Measurements from ENCODE around the gene EML3. TPM values are rescaled to one million over a fixed set of nuclear protein-coding genes. Genes with fewer than 3 reads are reported as not detected.

Gene EML3
- total RNA-seq, 4 donors from 2014 or later, result 39.5 to 61.0 (median 42.9) TPM

- DNase-seq (ENCODE audit: low spot score in 2 of 2), result peak; percentile 96 to 99
- TF ChIP-seq CTCF (IDR thresholded peaks at IDR 0.05), result no peak
- no peak for TF ChIP-seq POLR2A (IDR thresholded peaks at IDR 0.05)
- no peak overlapping the region for H3K4me3 ChIP-seq (ENCODE audit: low read depth, poor library complexity, severe bottlenecking)
- intact Hi-C loops (cut with DNase I; ENCODE audit: low total_unique reads), result loop anchor here (10.0 kb wide), 1 partner anchor 96 kb away; no protein-coding TSS in a partner anchor
- 20 to 21% methylated on average over 7 of the region's 7 CpGs for WGBS, 2 donors
Observed at GRCh38 chr11:62599069-62599696, 13.4 kb downstream of the EML3 start.

- H3K4me3 ChIP-seq (ENCODE audit: low read depth, poor library complexity, severe bottlenecking), result no peak overlapping the region
- WGBS, 2 donors, result 81 to 90% methylated on average over 8 of the region's 8 CpGs
- intact Hi-C loops (cut with DNase I; ENCODE audit: low total_unique reads), result loop anchor here (10.0 kb wide), 1 partner anchor 100 kb away; no protein-coding TSS in a partner anchor
- DNase-seq (ENCODE audit: low spot score in 2 of 2), result no peak
- TF ChIP-seq CTCF (IDR thresholded peaks at IDR 0.05), result no peak
Observed at GRCh38 chr11:62595124-62595523, 17.5 kb downstream of the EML3 start.

- intact Hi-C loops (cut with DNase I; ENCODE audit: low total_unique reads), result loop anchor here (10.0 kb wide), 1 partner anchor 101 kb away; no protein-coding TSS in a partner anchor
- DNase-seq (ENCODE audit: low spot score in 2 of 2), result peak; percentile 73 to 94
Observed at GRCh38 chr11:62593434-62594044, 19.0 kb downstream of the EML3 start.

GRCh38 chr11:62592989-62593421, 19.6 kb downstream of the EML3 start:
- WGBS, 2 donors, result 66 to 81% methylated on average over 8 of the region's 8 CpGs
- intact Hi-C loops (cut with DNase I; ENCODE audit: low total_unique reads), result loop anchor here (10.0 kb wide), 1 partner anchor 102 kb away; no protein-coding TSS in a partner anchor
- no peak for TF ChIP-seq POLR2A (IDR thresholded peaks at IDR 0.05)
- no peak for TF ChIP-seq CTCF (IDR thresholded peaks at IDR 0.05)
- no peak overlapping the region for H3K4me3 ChIP-seq (ENCODE audit: low read depth, poor library complexity, severe bottlenecking)
- DNase-seq (ENCODE audit: low spot score in 2 of 2), result no peak

More at GRCh38 chr11:62593434-62594044, 19.0 kb downstream of the EML3 start:
- 51 to 52% methylated on average over 13 of the region's 13 CpGs for WGBS, 2 donors
- TF ChIP-seq POLR2A (IDR thresholded peaks at IDR 0.05) (no peak), CTCF (IDR thresholded peaks at IDR 0.05) (no peak)
- H3K4me3 ChIP-seq (ENCODE audit: low read depth, poor library complexity, severe bottlenecking), result no peak overlapping the region

GRCh38 chr11:62592146-62592815, 20.3 kb downstream of the EML3 start:
- TF ChIP-seq POLR2A (IDR thresholded peaks at IDR 0.05), result no peak
- TF ChIP-seq CTCF (IDR thresholded peaks at IDR 0.05), result no peak
- 11 to 14% methylated on average over 17 of the region's 17 CpGs for WGBS, 2 donors
- peak overlapping the region; percentile 17 for H3K4me3 ChIP-seq (ENCODE audit: low read depth, poor library complexity, severe bottlenecking)
- intact Hi-C loops (cut with DNase I; ENCODE audit: low total_unique reads), result loop anchor here (10.0 kb wide), 1 partner anchor 103 kb away; no protein-coding TSS in a partner anchor
- DNase-seq (ENCODE audit: low spot score in 2 of 2), result no peak

Data from lower leg skin (tissue), 4 donors.